ENCODE measurements around the gene CHIC2.

CHIC2 gene

GRCh38 chr4:54015423-54016030 is 48.9 kb downstream of the CHIC2 start:
- H3K4me1 Mint-ChIP-seq (ENCODE audit: low read depth), result peaks cover 4% of the 10 kb centered on the region

GRCh38 chr4:54014666-54015160 is 49.7 kb downstream of the CHIC2 start:
- Mint-ChIP-seq H3K27ac (no peak overlapping the region), H3K36me3 (ENCODE audit: low read depth) (peaks cover 26% of the 10 kb centered on the region), H3K4me1 (ENCODE audit: low read depth) (peaks cover 4% of the 10 kb centered on the region), H3K9me3 (no peaks in the 10 kb centered on the region), H3K27me3 (no peaks in the 10 kb centered on the region), H3K4me3 (no peak overlapping the region)

More at GRCh38 chr4:54015423-54016030, 48.9 kb downstream of the CHIC2 start:
- Mint-ChIP-seq H3K9me3 (no peaks in the 10 kb centered on the region), H3K36me3 (ENCODE audit: low read depth) (peaks cover 21% of the 10 kb centered on the region), H3K27ac (no peak overlapping the region), H3K4me3 (no peak overlapping the region), H3K27me3 (no peaks in the 10 kb centered on the region)

DNA sequence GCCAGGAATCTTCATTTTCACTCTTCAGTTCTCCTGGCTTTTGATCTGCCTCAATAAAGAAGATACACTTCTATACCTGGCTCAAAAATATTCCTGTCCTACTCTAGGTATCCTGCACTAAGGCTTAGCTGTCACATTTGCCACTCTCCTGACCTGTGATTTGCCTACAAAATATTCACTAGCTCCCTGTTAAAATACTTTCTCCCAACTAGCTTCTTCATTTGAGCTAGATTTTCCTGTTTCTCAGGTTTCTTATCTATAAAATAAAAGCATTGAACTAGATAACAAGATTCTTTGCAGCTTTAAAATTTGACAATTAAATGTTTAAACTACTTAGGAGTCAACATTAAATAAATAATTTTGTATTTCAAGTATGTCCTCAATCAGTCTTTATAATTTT is 53.2 kb downstream of the CHIC2 start:
- no peaks in the 10 kb centered on the region for H3K9me3 Mint-ChIP-seq
- no peak overlapping the region for H3K4me3 Mint-ChIP-seq
- no peak overlapping the region for H3K27ac Mint-ChIP-seq
- no peaks in the 10 kb centered on the region for H3K4me1 Mint-ChIP-seq (ENCODE audit: low read depth)
- H3K36me3 Mint-ChIP-seq (ENCODE audit: low read depth), result peaks cover 31% of the 10 kb centered on the region
- H3K27me3 Mint-ChIP-seq, result no peaks in the 10 kb centered on the region

- peaks cover 36% of the 10 kb centered on the region for H3K36me3 Mint-ChIP-seq (ENCODE audit: low read depth)
These were observed 57.6 kb downstream of the CHIC2 start for GRCh38 chr4:54006755-54007154.

DNA sequence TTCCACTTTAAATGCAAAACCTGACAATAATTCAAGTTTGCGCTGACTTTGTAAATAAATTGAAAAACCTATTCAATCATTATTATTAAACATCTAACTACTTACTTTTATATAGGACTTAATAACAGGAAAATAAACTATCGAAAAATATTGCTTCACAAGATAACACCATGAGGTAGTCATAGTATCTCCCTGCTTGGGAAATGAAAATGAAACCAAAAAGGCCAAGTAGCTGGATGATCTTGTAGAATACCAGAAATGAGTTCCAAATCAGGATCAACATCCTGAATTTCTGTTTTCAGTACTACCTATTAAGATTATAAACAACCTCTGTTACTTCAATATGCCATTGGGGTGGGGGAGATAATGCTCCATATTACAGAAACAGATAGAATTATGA is 58.9 kb downstream of the CHIC2 start:
- Mint-ChIP-seq H3K4me1 (ENCODE audit: low read depth) (peaks cover 11% of the 10 kb centered on the region), H3K9me3 (no peaks in the 10 kb centered on the region), H3K27me3 (no peaks in the 10 kb centered on the region), H3K4me3 (no peak overlapping the region), H3K36me3 (ENCODE audit: low read depth) (peaks cover 33% of the 10 kb centered on the region), H3K27ac (no peak overlapping the region)

More at GRCh38 chr4:54006755-54007154, 57.6 kb downstream of the CHIC2 start:
- H3K9me3 Mint-ChIP-seq, result no peaks in the 10 kb centered on the region
- H3K27ac Mint-ChIP-seq, result no peak overlapping the region
- peaks cover 11% of the 10 kb centered on the region for H3K4me1 Mint-ChIP-seq (ENCODE audit: low read depth)
- H3K27me3 Mint-ChIP-seq, result no peaks in the 10 kb centered on the region
- no peak overlapping the region for H3K4me3 Mint-ChIP-seq

- Mint-ChIP-seq H3K36me3 (ENCODE audit: low read depth) (peaks cover 31% of the 10 kb centered on the region), H3K4me1 (ENCODE audit: low read depth) (peaks cover 13% of the 10 kb centered on the region), H3K4me3 (no peak overlapping the region), H3K27me3 (no peaks in the 10 kb centered on the region), H3K27ac (no peak overlapping the region), H3K9me3 (no peaks in the 10 kb centered on the region)
These were observed 59.9 kb downstream of the CHIC2 start for GRCh38 chr4:54004463-54004862.

DNA sequence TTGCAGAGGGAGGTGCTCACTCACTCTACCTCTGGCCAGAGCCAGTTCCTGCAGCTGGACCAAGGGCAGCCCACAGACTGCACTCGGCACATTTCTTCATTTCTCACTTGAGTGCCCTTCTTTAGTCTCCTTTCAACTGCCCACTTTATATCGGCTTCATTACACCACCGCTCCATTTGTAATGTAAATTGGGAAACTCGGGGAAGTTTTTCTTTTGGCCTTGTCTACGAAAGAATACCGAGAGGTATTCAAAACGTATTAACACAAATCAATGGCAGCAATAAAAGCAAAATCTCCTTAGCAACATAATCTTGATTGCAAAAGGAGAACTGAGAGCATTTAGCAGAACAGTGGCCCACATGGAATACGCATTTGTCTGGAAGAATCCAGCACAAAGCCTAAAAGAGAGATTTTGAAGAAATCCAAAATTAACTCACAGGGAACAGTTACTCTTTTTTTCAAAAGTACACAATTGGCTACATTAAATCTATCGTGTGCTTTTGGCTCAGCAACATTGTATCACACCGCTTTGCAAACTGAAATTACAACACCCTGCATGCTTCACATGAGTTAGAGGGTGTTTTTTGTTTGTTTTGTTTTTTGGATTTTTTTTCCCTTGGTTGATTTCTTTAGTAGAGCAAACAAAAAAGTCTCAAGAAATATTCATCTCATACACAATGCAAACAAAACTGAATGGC is 62.6 kb downstream of the CHIC2 start:
- no peaks in the 10 kb centered on the region for H3K9me3 Mint-ChIP-seq
- no peaks in the 10 kb centered on the region for H3K27me3 Mint-ChIP-seq
- H3K4me1 Mint-ChIP-seq (ENCODE audit: low read depth), result peaks cover 13% of the 10 kb centered on the region
- peaks cover 32% of the 10 kb centered on the region for H3K36me3 Mint-ChIP-seq (ENCODE audit: low read depth)
- no peak overlapping the region for H3K4me3 Mint-ChIP-seq
- no peak overlapping the region for H3K27ac Mint-ChIP-seq

DNA sequence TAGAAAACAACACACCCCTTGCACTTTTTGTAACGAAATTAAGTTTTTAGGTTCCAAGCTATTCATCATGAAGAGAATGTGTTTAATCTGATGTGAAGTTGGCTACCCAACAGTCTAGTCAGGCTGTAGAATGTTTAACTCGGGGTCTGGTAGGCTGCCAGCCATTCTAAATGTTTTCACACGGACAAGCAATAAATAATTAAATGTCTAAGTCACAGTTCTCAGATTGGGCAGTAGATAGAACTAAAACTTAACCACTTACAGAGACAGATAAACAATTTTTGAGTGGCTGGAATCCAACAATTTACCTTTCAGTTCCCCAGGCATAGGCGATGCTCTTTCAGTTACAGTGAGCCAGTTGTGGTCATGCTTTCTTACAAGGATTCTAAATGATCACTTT is 66.5 kb downstream of the CHIC2 start:
- Mint-ChIP-seq H3K27me3 (no peaks in the 10 kb centered on the region), H3K36me3 (ENCODE audit: low read depth) (peaks cover 23% of the 10 kb centered on the region), H3K4me1 (ENCODE audit: low read depth) (peaks cover 6% of the 10 kb centered on the region), H3K9me3 (no peaks in the 10 kb centered on the region), H3K27ac (no peak overlapping the region), H3K4me3 (no peak overlapping the region)

GRCh38 chr4:53994382-53995102 is 69.9 kb downstream of the CHIC2 start:
- Mint-ChIP-seq H3K36me3 (ENCODE audit: low read depth) (peaks cover 9% of the 10 kb centered on the region), H3K27ac (no peak overlapping the region), H3K9me3 (no peaks in the 10 kb centered on the region), H3K4me3 (no peak overlapping the region), H3K4me1 (ENCODE audit: low read depth) (peaks cover 3% of the 10 kb centered on the region), H3K27me3 (no peaks in the 10 kb centered on the region)

DNA sequence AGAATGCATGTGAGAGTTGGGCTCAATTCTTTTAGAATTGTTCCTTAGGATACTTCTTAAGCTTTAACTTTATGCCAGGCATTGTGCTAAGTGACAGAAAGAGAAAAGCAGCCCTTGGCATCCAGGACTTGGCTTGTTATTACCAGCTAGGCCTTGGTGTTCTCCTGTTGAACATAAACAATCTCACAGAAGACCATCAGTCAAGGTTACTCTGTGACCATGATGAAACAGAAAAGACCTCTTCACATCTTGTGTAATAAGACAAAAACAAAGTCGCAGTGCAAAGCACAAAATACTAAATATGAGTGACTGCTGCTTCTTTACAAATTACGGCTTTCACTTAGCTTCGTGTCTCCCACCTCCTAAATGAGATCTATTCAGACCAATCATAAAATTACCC is 71.6 kb downstream of the CHIC2 start:
- peaks cover 3% of the 10 kb centered on the region for H3K36me3 Mint-ChIP-seq (ENCODE audit: low read depth)
- H3K27me3 Mint-ChIP-seq, result no peaks in the 10 kb centered on the region

GRCh38 chr4:53991821-53992220 is 72.6 kb downstream of the CHIC2 start:
- H3K36me3 Mint-ChIP-seq (ENCODE audit: low read depth), result peaks cover 3% of the 10 kb centered on the region
- H3K4me1 Mint-ChIP-seq (ENCODE audit: low read depth), result peaks cover 3% of the 10 kb centered on the region
- no peak overlapping the region for H3K27ac Mint-ChIP-seq
- no peak overlapping the region for H3K4me3 Mint-ChIP-seq
- no peaks in the 10 kb centered on the region for H3K27me3 Mint-ChIP-seq
- no peaks in the 10 kb centered on the region for H3K9me3 Mint-ChIP-seq

More for the DNA sequence above, 71.6 kb downstream of the CHIC2 start:
- peaks cover 3% of the 10 kb centered on the region for H3K4me1 Mint-ChIP-seq (ENCODE audit: low read depth)
- H3K9me3 Mint-ChIP-seq, result no peaks in the 10 kb centered on the region
- no peak overlapping the region for H3K4me3 Mint-ChIP-seq
- H3K27ac Mint-ChIP-seq, result no peak overlapping the region

DNA sequence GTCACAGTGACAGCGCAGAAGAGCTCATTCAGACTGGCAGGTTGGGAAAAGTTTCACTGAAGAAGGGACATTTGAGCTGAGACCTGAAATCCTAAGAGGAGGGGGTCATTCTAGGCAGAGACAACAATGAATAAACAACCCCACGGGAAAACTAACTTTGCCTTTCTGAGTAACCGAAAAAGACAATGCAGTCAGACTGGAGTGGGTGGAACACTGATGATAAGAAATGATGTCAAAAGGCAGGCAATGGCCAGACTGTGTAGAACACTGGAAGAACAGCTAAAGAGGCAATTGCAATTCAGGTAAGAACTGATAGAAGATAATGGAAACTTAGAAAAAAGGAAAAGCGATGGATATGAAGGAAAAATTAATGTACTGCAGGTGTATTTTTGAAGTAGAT is 73.8 kb downstream of the CHIC2 start:
- Mint-ChIP-seq H3K4me1 (ENCODE audit: low read depth) (peaks cover 3% of the 10 kb centered on the region), H3K27me3 (no peaks in the 10 kb centered on the region)

GRCh38 chr4:53987761-53988171 is 76.6 kb downstream of the CHIC2 start:
- no peaks in the 10 kb centered on the region for H3K4me1 Mint-ChIP-seq (ENCODE audit: low read depth)
- H3K36me3 Mint-ChIP-seq (ENCODE audit: low read depth), result no peaks in the 10 kb centered on the region
- H3K9me3 Mint-ChIP-seq, result no peaks in the 10 kb centered on the region
- H3K27ac Mint-ChIP-seq, result no peak overlapping the region
- no peaks in the 10 kb centered on the region for H3K27me3 Mint-ChIP-seq
- no peak overlapping the region for H3K4me3 Mint-ChIP-seq

More for the DNA sequence above, 73.8 kb downstream of the CHIC2 start:
- Mint-ChIP-seq H3K9me3 (no peaks in the 10 kb centered on the region), H3K4me3 (no peak overlapping the region), H3K27ac (no peak overlapping the region), H3K36me3 (ENCODE audit: low read depth) (no peaks in the 10 kb centered on the region)

DNA sequence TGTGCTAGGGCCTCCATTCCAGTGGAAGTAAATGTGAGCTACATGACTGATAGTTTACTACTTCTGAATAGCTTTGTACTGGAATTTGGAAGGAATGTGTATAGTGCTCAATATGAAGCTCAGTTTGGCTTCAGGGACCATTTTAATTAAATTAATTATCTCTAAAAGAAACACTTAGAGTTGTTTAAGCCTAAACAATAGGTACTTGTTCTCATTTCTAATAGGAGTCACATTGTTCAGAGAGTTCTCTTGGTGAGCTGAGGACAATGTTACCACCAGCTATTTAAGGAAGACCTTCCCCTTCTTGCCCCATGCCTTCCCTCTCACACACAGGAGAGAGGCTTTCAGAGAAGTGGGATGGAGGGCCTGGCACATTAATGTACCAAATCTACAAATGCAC is 78.3 kb downstream of the CHIC2 start:
- Mint-ChIP-seq H3K27ac (no peak overlapping the region), H3K36me3 (ENCODE audit: low read depth) (no peaks in the 10 kb centered on the region)

GRCh38 chr4:53981567-53981966 is 82.8 kb downstream of the CHIC2 start:
- no peaks in the 10 kb centered on the region for H3K36me3 Mint-ChIP-seq (ENCODE audit: low read depth)
- H3K4me3 Mint-ChIP-seq, result no peak overlapping the region
- no peaks in the 10 kb centered on the region for H3K4me1 Mint-ChIP-seq (ENCODE audit: low read depth)
- no peak overlapping the region for H3K27ac Mint-ChIP-seq
- H3K9me3 Mint-ChIP-seq, result no peaks in the 10 kb centered on the region
- no peaks in the 10 kb centered on the region for H3K27me3 Mint-ChIP-seq

More for the DNA sequence above, 78.3 kb downstream of the CHIC2 start:
- Mint-ChIP-seq H3K4me1 (ENCODE audit: low read depth) (no peaks in the 10 kb centered on the region), H3K27me3 (no peaks in the 10 kb centered on the region), H3K4me3 (no peak overlapping the region), H3K9me3 (no peaks in the 10 kb centered on the region)
